ENCODE data around the gene SLAIN2. TPM values are rescaled to one million over a fixed set of nuclear protein-coding genes. Genes with fewer than 3 reads are reported as not detected.
"Not testable (repeated sequence)": the region's sequence is repeated elsewhere in the genome, so short reads cannot be mapped to it uniquely, and the experiment has no call there.

SLAIN2 gene
- total RNA-seq, 1 donor from 2014 or later: 32.2 TPM

GRCh38 chr4:48431401-48431800, 90.1 kb downstream of the SLAIN2 start:
- ATAC-seq (peak; percentile 16), DNase-seq (ENCODE audit: low spot score) (no peak)

- DNase-seq (ENCODE audit: low spot score) (no peak), ATAC-seq (peak; percentile 72)
Observed at GRCh38 chr4:48432017-48432416, 90.7 kb downstream of the SLAIN2 start.

DNA sequence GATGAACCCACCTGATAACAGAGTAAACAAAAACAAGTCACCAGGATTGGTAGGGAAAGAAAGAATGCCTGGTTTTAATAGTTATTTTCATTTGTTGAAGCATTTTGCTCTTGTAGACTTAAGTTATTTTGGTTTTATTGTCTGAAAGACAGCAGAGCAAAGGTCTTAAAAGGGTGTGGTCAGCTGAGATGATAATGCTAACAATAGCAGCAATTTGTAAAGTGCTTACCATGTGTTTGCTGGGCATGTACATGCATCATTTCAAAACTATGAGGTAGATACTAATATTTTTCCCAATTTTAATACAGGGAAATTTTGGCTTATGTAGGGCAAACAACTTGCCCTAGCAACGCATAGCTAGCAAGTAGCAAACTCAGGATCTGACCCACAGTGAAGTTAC, 95.0 kb downstream of the SLAIN2 start:
- no peak for ATAC-seq

DNA sequence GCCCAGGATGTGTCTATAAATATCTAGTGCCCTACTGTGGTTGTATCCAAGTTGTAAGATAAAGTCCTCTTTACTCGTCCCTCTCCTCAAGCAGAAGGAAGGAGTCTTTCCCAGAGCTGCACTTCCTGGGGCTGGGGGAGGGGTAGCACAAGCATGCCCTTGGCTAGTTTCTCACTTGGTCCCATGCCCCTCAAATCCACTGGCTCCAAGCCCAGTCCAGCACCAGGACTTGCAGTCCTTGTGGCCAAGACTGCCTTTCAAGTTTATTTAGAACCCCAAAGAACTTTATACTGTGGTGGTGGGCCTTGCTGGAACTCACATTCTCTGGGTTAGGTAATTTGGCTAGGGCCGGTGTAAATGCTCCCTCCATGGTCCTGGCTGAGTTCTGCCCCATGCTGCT, 98.7 kb downstream of the SLAIN2 start:
- DNase-seq (ENCODE audit: low spot score): no peak

More for the DNA sequence above, 95.0 kb downstream of the SLAIN2 start:
- DNase-seq (ENCODE audit: low spot score): no peak

GRCh38 chr4:48440914-48441313, 99.6 kb downstream of the SLAIN2 start:
- not testable (repeated sequence) for ATAC-seq; DNase-seq (ENCODE audit: low spot score)

More for the DNA sequence above, 98.7 kb downstream of the SLAIN2 start:
- ATAC-seq: no peak

GRCh38 chr4:48445704-48446103, 104.4 kb downstream of the SLAIN2 start:
- ATAC-seq (peak; percentile 39), DNase-seq (ENCODE audit: low spot score) (no peak)

GRCh38 chr4:48446642-48447041, 105.3 kb downstream of the SLAIN2 start:
- DNase-seq (ENCODE audit: low spot score) (no peak), ATAC-seq (no peak)

DNA sequence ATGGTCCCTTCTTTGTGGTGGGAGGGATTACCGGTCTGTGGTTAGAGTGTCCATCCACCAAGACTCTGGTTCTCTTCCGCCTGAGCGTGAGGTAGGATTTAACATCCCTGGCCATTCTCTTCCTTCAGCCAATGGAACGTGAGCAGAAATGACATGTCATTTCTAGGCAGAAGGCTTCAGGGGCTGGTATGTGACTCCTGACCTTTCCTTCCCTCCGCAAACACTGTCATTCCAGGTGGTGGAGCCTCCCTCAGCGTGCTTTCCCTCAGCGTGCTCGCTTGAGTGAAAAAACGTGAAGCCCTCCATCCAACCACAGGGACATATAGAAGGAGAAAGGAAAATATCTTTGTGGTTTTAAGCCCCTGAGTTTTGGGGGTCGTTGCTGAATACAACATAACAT, 107.8 kb downstream of the SLAIN2 start:
- ATAC-seq (no peak), DNase-seq (ENCODE audit: low spot score) (no peak)

DNA sequence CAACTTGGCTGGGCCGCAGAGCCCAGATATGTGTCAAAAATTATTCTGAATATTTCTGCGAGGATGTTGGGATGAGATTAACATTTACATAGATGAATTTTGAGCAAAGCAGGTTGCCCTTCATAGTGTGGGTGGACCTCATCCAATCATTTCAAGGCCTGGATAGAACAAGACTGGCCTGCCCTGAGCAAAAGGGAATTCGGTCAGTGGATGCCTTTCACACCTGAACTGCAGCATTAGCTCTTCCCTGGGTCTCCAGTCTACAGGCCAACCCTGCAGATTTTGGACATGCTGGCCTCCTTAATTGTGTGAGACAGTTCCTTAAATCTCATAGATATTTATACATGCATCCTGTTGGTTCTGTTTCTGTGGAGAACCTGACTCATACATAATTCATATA, 109.4 kb downstream of the SLAIN2 start:
- ATAC-seq: no peak
- DNase-seq (ENCODE audit: low spot score): no peak

GRCh38 chr4:48451656-48452055, 110.3 kb downstream of the SLAIN2 start:
- ATAC-seq; DNase-seq (ENCODE audit: low spot score): not testable (repeated sequence)

GRCh38 chr4:48454591-48454990, 113.3 kb downstream of the SLAIN2 start:
- ATAC-seq: no peak
- DNase-seq (ENCODE audit: low spot score): no peak

- ATAC-seq: no peak
- no peak for DNase-seq (ENCODE audit: low spot score)
Observed at GRCh38 chr4:48461000-48461399, 119.7 kb downstream of the SLAIN2 start.

- ATAC-seq: no peak
- DNase-seq (ENCODE audit: low spot score): no peak
Observed at GRCh38 chr4:48462363-48462762, 121.0 kb downstream of the SLAIN2 start.

- no peak for DNase-seq (ENCODE audit: low spot score)
- no peak for ATAC-seq
Observed at GRCh38 chr4:48467442-48467841, 126.1 kb downstream of the SLAIN2 start.

GRCh38 chr4:48467891-48468290, 126.6 kb downstream of the SLAIN2 start:
- ATAC-seq: no peak
- no peak for DNase-seq (ENCODE audit: low spot score)

- DNase-seq (ENCODE audit: low spot score) (no peak), ATAC-seq (no peak)
Observed at GRCh38 chr4:48470137-48470536, 128.8 kb downstream of the SLAIN2 start.

DNA sequence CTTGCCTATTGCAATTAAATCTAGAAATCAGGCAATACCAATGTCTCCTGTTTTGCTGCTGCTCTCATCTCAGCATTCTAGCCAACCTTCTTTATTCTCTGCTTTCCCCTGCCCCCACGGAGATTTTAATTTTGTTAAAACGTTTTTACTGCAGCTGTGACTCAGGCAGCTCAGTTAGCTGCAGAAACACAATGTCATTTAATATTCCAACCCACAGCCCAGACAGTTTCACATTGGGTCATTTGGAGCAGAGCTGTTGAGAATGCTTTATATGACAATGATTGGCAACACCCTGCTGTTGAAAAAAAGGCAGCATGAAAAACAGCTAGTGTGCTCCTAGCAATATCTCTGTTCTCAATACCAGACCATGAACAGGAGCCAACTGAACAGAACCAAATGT, 129.2 kb downstream of the SLAIN2 start:
- no peak for DNase-seq (ENCODE audit: low spot score)
- ATAC-seq: no peak

DNA sequence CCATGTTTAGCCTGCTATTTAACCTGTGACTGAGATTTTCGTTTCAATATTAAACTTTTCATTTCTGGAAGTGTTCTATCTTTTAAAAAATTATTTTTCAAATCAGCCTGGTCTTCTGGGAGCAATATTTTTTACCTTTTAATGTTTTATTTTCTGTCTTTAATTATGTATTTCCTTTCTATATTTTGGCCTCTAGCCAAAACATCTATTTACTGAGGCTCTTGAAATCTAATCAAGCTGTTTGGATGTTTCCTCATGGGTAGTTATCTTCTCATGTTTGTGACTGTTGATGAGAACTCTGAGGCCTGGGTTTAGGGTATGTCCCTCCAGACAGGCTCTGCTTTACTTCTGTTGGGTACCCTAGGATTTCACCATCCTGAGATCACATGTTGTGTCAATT, 131.5 kb downstream of the SLAIN2 start:
- ATAC-seq: no peak
- DNase-seq (ENCODE audit: low spot score): no peak

- DNase-seq (ENCODE audit: low spot score) (no peak), ATAC-seq (no peak)
Observed at GRCh38 chr4:48475770-48476169, 134.4 kb downstream of the SLAIN2 start.

Other genes with a start within 250 kb of the SLAIN2 start
- 1.1 TPM for gene TXK, start 207.3 kb upstream of the SLAIN2 start, total RNA-seq
- gene TEC, start 71.7 kb upstream of the SLAIN2 start, total RNA-seq: 3.2 TPM
- 0.15 TPM for gene SLC10A4, start 141.8 kb downstream of the SLAIN2 start, total RNA-seq
- gene ZAR1, start 148.7 kb downstream of the SLAIN2 start, total RNA-seq: not detected

Measured in left lobe of liver (tissue), 2 donors.